ENCODE measurements around the gene PNMA8A. TPM values are rescaled to one million over a fixed set of nuclear protein-coding genes. Genes with fewer than 3 reads are reported as not detected.
A peak's percentile ranks its signal among the peaks of the same experiment; 100 is the strongest.

The PNMA8A gene
- total and polyA plus RNA-seq, 2 donors from 2014 or later = 12.5 to 16.2 TPM

GRCh38 chr19:46478356-46478986 is 7.1 kb upstream of the PNMA8A start:
- intact Hi-C loops (cut with DNase I) = no loop called here
- Histone ChIP-seq H3K9me3 (ENCODE audit: control insufficient read depth in 2 of 3, insufficient read depth in 1 of 3, low read length in 3 of 3) (no peaks in the 10 kb centered on the region), H3K4me1 (ENCODE audit: control insufficient read depth in 2 of 3, insufficient read depth in 2 of 3, low read depth in 1 of 3, low read length in 3 of 3) (peaks cover 0 to 10% (median 0%) of the 10 kb centered on the region in 3 donors), H3K9ac (ENCODE audit: low read length in 3 of 3) (no peak overlapping the region), H3K27me3 (ENCODE audit: control insufficient read depth, insufficient read depth, low read length) (no peaks in the 10 kb centered on the region), H3K27ac (ENCODE audit: low read depth in 2 of 2, low read length in 2 of 2) (no peak overlapping the region), H3K36me3 (ENCODE audit: control insufficient read depth in 2 of 3, insufficient read depth in 3 of 3, low read length in 3 of 3) (no peaks in the 10 kb centered on the region), H3K4me3 (ENCODE audit: low read length in 3 of 3) (no peak overlapping the region)
- TF ChIP-seq CTCF (IDR thresholded peaks at IDR 0.05; ENCODE audit: borderline replicate concordance, extremely low read depth, insufficient read depth) = no peak
- FAIRE-seq = no peak
- peak in 3 of 5 donors; percentile 14 to 84 (median 61) for DNase-seq

GRCh38 chr19:46475986-46476385 is 4.6 kb upstream of the PNMA8A start:
- Histone ChIP-seq H3K4me1 (ENCODE audit: control insufficient read depth in 2 of 3, insufficient read depth in 2 of 3, low read depth in 1 of 3, low read length in 3 of 3) (peaks cover 4 to 6% (median 5%) of the 10 kb centered on the region in 3 donors), H3K4me3 (ENCODE audit: low read length in 3 of 3) (no peak overlapping the region), H3K27ac (ENCODE audit: low read depth in 2 of 2, low read length in 2 of 2) (no peak overlapping the region), H3K9ac (ENCODE audit: low read length in 3 of 3) (no peak overlapping the region), H3K9me3 (ENCODE audit: control insufficient read depth in 2 of 3, insufficient read depth in 1 of 3, low read length in 3 of 3) (no peaks in the 10 kb centered on the region), H3K27me3 (ENCODE audit: control insufficient read depth, insufficient read depth, low read length) (no peaks in the 10 kb centered on the region), H3K36me3 (ENCODE audit: control insufficient read depth in 2 of 3, insufficient read depth in 3 of 3, low read length in 3 of 3) (no peaks in the 10 kb centered on the region)
- DNase-seq (no peak), FAIRE-seq (no peak)
- intact Hi-C loops (cut with DNase I) = no loop called here
- TF ChIP-seq CTCF (IDR thresholded peaks at IDR 0.05; ENCODE audit: borderline replicate concordance, extremely low read depth, insufficient read depth) = no peak

GRCh38 chr19:46474211-46474610 is 2.8 kb upstream of the PNMA8A start:
- H3K36me3 ChIP-seq (ENCODE audit: control insufficient read depth in 2 of 3, insufficient read depth in 3 of 3, low read length in 3 of 3) = no peaks in the 10 kb centered on the region
- FAIRE-seq = no peak
- no peaks in the 10 kb centered on the region for H3K27me3 ChIP-seq (ENCODE audit: control insufficient read depth, insufficient read depth, low read length)
- no peak for TF ChIP-seq CTCF (IDR thresholded peaks at IDR 0.05; ENCODE audit: borderline replicate concordance, extremely low read depth, insufficient read depth)
- H3K4me3 ChIP-seq (ENCODE audit: low read length in 3 of 3) = no peak overlapping the region
- peak in 1 of 5 donors; percentile 35 for DNase-seq
- H3K9me3 ChIP-seq (ENCODE audit: control insufficient read depth in 2 of 3, insufficient read depth in 1 of 3, low read length in 3 of 3) = no peaks in the 10 kb centered on the region
- H3K9ac ChIP-seq (ENCODE audit: low read length in 3 of 3) = no peak overlapping the region
- H3K27ac ChIP-seq (ENCODE audit: low read depth in 2 of 2, low read length in 2 of 2) = no peak overlapping the region
- intact Hi-C loops (cut with DNase I) = no loop called here
- H3K4me1 ChIP-seq (ENCODE audit: control insufficient read depth in 2 of 3, insufficient read depth in 2 of 3, low read depth in 1 of 3, low read length in 3 of 3) = peaks cover 0 to 6% (median 5%) of the 10 kb centered on the region in 3 donors

GRCh38 chr19:46472592-46472991 is 1.2 kb upstream of the PNMA8A start:
- H3K4me1 ChIP-seq (ENCODE audit: control insufficient read depth in 2 of 3, insufficient read depth in 2 of 3, low read depth in 1 of 3, low read length in 3 of 3) = peaks cover 0 to 6% (median 5%) of the 10 kb centered on the region in 3 donors
- H3K27ac ChIP-seq (ENCODE audit: low read depth in 2 of 2, low read length in 2 of 2) = no peak overlapping the region
- TF ChIP-seq CTCF (IDR thresholded peaks at IDR 0.05; ENCODE audit: borderline replicate concordance, extremely low read depth, insufficient read depth) = no peak
- H3K27me3 ChIP-seq (ENCODE audit: control insufficient read depth, insufficient read depth, low read length) = no peaks in the 10 kb centered on the region
- intact Hi-C loops (cut with DNase I) = no loop called here
- no peaks in the 10 kb centered on the region for H3K9me3 ChIP-seq (ENCODE audit: control insufficient read depth in 2 of 3, insufficient read depth in 1 of 3, low read length in 3 of 3)
- H3K36me3 ChIP-seq (ENCODE audit: control insufficient read depth in 2 of 3, insufficient read depth in 3 of 3, low read length in 3 of 3) = no peaks in the 10 kb centered on the region
- no peak overlapping the region for H3K4me3 ChIP-seq (ENCODE audit: low read length in 3 of 3)
- no peak for FAIRE-seq
- no peak for DNase-seq
- H3K9ac ChIP-seq (ENCODE audit: low read length in 3 of 3) = no peak overlapping the region
